GM21367 (cell line): ENCODE data around the gene LPO.

Source experiments
- ATAC-seq: cut with Tn5 transposase; IDR thresholded peaks from one replicate; pipeline ENCODE4 v1.9.1; 2021; ENCODE audit not compliant: unreplicated experiment

LPO gene

DNA sequence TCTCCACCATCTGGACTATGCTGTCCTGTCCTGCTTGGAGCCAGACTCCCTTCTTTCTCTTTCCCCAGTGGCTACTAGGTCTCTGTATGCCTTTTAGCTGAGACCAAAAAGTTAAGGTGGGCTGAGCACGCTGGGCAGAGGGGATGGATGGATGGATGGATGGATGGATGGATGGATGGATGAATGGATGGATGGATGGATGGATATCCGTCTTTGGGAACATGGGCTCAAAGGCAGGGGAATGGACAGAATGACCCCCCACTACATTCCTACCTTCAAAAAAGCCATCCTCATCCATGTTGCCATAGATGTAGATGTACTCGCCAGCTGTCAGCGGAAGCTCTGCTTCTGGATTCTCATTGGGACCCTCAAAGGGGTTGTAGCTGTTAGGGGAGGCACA, 77.4 kb downstream of the LPO start:
- ATAC-seq, result no peak

DNA sequence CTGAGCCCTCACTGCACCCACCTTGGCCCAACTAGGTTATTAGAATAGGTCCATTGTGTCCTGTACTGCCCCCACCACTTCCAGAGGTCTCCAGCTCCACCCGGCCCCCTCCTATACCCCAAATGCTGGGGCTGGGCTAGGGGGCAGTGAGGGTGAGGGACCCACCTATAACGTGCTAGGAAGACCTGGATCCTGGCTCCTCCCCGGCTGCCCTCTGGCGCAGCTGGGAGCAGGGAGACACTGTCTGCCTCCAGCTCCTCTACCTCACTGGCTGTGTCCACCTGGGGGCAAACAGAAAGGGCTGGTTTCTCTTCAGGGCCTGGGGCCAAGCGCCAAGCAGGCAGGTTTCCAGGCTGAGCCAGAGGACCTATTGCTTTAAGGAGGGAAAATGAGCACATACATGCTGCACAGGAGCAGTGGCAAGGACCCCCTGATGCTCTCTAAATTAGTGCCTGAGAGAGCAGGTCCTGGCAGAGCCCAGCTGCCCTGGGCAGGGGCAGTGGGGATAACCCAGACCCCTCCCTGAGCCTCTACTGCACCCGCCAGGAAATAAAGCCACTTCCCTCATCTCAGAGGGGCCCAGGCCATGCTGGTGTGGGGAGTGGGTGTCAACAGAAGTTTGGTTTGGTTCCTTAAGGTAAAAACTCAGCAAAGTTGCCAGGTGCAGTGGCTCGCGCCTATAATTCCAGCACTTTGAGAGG, 78.0 kb downstream of the LPO start:
- no peak for ATAC-seq

DNA sequence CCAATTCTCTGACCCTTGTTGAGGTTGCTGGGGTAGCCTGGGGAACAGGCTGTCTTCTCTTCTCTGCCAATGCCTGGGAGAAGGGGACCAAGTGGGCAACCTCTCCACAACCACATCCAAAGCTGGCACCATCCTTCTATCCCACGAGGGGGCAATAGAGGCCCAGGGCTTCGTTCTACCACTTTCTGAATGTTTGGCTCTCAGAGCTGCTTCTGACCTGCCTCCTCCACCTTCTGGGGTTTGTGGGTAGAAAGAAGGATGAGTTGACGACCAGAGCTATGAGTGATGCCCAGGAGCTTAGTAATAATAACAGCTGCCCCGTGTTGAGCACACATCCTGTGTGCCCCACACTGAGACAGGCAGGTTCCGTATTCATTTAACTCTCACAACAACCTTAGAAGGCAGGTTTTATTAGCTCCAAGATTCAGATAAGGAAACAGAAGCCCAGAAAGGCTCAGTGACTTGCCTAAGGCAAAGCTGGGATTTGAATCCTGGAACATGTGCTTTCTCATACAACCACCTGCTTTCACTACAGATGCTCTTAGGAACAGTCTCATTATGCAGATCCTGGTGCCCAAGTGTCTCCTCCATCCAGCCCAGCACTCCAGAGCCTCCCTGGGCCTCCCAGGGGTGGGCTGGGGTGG, 79.2 kb downstream of the LPO start:
- ATAC-seq, result peak; percentile 56

DNA sequence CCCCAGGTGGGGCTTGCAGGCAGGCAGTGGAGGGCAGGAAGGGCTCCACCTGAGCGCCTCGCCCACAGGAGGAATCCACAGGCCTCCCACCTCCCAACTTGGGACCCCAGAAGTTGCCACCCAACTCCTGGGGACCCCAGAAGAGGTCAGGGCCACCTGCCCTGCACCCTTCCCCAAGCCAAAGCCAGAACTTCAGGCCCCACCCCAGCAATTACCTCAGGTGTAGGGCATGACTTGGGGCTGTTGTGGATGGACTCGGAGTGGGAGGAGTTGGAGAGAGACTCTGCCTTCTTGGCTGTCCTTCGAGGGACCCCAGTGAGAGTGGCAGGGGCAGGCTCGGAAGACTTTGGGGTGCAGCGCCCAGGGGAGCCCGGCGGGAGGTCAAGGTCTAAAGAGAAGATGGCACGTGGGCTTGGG, 79.7 kb downstream of the LPO start:
- no peak for ATAC-seq
